GM18498 (cell line): Measurements from ENCODE around the gene SERF2.
"Not testable (repeated sequence)": the region's sequence is repeated elsewhere in the genome, so short reads cannot be mapped to it uniquely, and the experiment has no call there.

Source experiments
- ATAC-seq: cut with Tn5 transposase; IDR thresholded peaks from one replicate; pipeline ENCODE4 v1.9.1; 2021; ENCODE audit warnings: mild to moderate bottlenecking, moderate library complexity; ENCODE audit not compliant: unreplicated experiment

Gene SERF2

DNA sequence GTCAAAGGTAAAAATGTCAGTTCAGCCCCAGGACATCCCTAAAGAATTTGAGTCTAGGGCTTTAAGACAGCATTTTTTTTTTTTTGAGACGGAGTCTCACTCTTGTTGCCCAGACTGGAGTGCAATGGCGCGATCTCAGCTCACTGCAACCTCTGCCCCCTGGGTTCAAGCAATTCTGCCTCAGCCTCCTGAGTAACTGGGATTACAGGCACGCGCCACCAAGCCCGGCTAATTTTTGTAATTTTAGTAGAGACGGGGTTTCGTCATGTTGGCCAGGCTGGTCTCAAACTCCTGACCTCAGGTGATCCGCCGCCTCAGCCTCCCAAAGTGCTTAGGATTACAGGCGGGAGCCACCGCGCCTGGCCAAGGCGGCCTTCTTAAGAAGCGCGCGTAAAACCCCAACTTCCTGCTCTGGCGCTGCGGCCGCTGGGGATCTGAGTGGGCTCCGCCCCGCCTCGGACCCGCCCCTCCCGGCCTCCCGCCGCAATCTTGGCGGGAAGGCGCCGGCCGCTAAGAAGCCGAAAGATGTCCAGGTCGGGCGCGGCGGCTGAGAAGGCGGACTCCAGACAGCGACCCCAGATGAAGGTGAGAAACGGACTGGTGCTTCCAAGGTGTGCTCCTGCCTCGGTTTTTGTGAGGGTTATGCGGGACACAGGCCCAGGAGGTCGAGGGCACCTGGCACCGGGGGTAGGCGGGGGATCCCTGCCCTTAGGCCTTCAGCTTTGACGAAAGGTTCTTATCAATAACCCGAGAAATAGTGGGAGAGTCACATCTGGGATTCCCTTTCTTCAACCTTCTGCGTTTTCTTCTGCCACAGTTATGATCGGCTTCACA, 34.6 kb downstream of the SERF2 start, which contains the start of gene WDR76:
Gene WDR76 (plus strand): TSS at position 495 of the 834 bp plus-strand sequence. CDS start 31 bp downstream, at position 526.
- peak; percentile 74 for ATAC-seq

DNA sequence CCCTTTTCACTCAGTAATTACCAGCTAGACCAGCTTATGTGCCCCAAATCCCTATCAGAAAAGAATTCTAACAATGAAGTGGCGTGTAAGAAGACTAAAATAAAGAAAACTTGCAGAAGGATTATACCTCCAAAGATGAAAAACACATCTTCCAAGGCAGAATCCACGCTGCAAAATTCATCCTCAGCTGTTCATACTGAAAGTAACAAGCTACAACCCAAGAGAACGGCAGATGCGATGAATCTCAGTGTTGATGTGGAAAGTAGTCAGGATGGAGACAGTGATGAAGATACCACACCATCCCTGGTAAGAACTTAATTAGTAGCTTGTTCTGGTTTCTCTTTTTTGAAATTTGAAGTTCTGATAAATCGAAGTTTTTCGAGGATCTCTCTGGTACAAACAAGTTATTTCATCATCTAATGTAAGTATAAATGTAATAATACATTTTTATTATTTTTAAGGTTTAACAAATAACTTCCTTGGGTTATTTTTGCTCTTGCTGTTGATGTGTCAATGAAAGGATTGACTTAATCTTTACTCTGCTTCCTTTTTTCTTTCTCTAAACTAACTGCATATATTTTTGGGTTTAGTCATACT, 36.0 kb downstream of the SERF2 start:
- no peak for ATAC-seq

DNA sequence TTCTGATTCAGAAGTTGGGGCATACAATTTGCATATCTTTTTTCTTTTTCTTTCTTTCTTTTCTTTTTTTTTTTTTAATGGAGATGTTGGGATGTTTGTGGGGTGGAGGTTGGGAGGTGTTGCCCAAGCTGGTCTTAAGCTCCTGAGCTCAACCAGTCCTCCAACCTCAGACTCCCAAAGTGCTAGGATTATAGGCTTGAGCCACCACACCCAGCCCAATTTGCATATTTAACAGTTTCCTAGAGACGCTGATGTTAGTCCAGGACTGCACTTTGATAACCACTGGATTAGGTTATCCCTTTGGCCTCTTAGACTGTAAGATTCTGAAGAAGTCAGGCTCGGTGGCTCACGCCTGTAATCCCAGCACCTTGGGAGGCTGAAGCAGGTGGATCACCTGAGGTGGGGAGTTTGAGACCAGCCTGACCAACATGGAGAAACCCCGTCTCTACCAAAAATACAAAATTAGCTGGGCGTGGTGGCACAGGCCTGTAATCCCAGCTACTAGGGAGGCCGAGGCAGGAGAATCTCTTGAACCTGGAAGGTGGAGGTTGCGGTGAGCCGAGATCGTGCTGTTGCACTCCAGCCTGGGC, 37.9 kb downstream of the SERF2 start:
- not testable (repeated sequence) for ATAC-seq

DNA sequence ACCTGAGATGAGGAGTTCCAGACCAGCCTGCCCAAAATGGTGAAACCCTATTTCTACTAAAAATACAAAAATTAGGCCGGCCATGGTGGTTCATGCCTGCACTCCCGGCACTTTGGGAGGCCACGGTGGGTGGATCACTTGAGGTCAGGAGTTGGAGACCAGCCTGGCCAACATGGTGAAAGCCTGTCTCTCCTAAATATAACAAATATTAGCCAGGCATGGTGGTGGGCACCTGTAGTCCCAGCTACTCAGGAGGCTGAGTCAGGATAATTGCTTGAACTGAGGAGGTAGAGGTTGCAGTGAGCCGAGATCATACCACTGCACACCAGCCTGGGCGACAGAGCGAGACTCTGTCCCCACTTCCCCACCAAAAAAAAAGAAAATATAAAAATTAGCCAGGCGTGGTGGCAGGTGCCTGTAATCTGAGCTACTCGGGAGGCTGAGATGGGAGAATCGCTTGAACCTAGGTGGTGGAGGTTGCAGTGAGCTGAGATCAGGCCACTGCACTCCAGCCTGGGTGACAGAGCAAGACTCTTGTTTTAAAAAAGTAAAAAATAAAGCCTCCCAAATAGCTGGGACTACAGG, 38.7 kb downstream of the SERF2 start:
- ATAC-seq, result not testable (repeated sequence)

DNA sequence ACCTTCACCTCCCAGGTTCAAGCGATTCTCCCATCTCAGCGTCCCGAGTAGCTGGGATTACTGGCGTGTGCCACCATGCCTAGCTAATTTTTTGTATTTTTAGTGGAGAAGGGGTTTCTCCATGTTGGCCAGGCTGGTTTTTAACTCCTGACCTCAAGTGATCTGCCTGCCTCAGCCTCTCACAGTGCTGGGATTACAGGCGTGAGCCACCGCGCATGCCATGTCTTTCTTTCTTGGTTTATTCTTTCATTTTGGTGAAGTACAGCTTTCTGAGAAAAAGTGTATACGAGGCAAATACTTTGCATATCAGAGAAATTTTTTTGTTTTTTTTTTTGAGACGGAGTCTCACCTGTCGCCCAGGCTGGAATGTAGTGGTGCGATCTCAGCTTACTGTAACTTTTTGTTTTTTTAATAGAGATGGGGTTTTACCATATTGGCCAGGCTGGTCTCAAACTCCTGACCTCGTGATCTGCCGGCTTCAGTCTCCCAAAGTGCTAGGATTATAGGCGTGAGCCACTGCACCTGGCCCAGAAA, 39.5 kb downstream of the SERF2 start:
- ATAC-seq, result not testable (repeated sequence)

DNA sequence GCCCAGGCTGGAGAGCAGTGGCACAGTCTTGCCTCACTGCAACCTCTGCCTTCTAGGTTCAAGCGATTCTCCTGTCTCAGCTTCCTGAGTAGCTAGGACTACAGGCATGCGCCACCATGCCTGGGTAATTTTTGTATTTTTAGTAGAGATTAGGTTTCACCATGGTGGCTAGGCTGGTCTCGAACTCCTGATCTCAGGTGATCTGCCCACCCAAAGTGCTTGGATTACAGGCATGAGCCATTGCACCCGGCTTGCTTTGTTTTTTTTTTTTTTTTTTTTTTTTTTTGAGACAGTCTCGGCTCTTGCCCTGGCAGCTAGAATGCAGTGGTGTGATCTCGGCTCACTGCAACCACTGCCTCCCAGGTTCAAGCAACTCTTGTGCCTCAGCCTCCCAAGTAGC, 40.4 kb downstream of the SERF2 start:
- ATAC-seq, result not testable (repeated sequence)

DNA sequence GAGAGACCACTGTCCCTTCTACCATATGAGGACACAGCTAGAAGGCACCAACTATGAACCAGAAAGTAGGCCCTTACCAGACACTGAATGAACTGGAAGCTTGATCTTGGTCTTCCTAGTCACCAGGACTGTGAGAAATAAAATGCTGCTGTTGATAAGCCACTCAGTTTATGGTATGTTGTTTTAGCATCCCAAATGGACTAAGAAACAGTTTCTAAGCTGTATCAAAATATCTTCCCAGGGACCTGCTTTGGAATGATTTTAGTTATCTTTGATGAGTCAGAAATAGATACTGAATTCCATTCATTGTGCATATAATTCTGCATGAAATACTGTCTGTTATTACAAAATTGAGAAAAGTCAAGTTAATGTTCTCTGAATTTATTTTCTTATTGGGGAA, 53.3 kb downstream of the SERF2 start:
- no peak for ATAC-seq
